HG02870 (cell line): ENCODE measurements around the gene GPR152.
A peak's percentile ranks its signal among the peaks of the same experiment; 100 is the strongest.
"Not testable (repeated sequence)": the region's sequence is repeated elsewhere in the genome, so short reads cannot be mapped to it uniquely, and the experiment has no call there.

ENCODE experiments used
- ATAC-seq: cut with Tn5 transposase; IDR thresholded peaks from one replicate; pipeline ENCODE4 v1.9.1; 2021; ENCODE audit warnings: mild to moderate bottlenecking, moderate library complexity; ENCODE audit not compliant: unreplicated experiment

Gene GPR152

DNA sequence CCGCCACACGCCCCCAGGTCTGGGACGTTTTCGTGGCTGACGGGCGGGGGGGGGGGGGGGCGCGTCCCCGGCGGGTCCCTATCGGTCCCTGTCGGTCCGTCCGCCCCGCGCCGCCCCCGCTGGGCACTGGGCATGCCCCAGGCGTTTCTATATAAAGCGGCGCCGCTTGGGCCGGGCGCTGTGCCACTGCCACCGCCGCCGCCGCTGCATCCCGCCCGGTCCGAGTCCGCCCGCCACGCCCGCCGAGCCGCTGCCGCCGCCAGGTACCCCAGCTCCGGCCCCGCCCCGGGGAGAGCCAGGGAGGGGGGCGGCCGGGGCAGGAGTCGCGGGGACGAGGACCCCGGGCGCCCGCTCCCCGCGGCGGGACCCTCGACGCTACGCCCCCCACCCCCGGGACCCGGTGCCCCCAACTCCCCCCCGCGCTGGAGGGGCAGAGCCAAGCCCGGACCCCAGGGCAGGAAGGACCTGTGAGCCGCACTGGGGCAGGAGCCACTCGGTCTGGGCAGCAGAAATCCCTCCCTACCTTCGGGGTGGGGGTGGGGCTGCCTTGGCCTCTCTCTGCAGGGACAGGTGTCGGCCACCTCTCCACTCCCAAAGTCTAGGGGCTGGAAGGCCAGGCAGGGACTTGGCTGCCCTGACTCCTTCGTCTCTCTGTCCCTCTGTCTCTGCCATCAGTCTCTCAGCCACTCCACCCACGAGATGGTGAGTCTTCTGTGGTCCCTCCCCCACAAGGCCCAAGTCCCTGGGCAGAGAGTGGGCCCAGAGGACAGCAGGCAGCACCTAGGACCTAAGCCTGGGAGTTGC, 36.8 kb downstream of the GPR152 start, which contains the start of gene CARNS1:
TSS of gene CARNS1 (plus strand) at position 178 of the 804 bp plus-strand sequence. CDS start at position 700, 522 bp downstream.
- ATAC-seq = no peak

DNA sequence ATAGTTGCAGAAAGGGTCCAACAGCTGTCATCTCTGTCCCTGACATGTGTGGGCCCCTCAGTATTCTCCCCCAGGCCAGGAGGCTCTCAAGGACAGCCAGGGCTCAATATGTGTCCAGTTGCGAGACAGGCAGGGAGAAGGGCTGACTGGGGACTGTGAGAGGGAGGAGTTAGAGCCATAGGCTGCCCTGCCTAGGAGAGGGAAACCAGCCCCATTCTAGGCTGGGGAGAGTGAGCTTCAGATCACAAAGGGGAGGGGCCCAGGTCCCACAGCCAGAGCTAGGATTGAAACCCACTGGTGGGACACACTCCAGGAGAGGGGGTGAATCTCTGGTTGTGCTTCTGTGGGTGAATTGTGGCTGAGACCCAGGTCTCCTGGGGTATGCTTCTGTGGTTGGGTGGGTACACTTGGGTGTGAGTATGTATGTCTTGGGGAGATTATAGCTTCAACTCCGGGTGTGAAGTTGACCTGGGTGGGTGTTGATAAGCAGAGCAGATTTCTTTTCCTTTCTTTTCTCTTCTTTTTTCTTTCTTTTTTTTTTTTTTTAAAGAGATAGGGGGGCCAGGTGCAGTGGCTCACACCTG, 39.2 kb downstream of the GPR152 start:
- no peak for ATAC-seq

DNA sequence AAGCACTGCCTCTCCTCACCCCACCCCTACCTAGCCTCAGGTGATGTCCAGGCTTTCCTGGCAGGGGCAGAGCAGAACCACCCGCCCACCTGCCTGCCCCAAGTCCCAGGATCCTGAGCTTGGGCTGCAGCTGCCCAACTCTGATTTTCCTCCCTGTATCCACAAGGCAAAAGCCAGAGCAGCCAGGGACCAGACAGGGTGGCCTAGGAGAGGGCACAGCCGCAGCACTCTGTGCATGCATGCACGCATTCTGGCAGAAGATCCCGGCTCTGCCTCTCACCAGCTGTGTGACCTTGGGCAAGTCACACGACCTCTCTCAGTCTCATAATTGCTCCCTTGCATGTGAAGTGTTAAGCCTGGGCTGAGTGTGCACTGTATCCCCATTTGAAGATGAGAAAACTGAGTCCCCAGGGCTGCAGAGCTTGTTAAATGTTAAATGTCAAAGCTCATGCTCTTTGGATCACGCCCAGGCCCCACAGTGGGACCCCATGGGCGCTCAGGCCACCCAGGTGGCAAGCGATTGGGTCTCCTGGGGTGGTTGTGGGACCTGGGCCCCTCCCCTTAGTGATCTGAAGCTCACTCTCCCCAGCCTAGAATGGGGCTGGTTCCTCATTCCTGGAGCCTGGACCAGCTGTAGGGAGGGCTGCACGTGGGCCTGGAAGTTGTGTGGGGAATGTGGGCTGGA, 39.9 kb downstream of the GPR152 start:
- no peak for ATAC-seq

DNA sequence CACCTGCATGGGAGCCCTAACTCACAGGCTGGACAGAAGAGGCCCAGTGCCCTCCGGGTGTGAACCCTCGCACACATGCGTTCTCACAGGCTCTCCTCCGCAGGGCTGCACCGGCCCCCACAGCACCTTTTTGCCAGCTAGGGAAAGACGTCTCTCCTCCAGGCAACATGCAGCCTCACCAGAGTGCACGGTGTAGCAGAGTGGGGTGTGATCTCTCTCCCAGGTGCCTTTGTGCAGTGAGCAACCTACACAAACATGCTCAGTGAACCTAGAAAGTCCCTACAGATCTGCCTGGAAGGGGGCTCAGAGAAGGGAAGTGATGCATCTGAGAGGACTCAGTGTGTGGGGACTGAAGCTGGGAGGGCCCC, 40.8 kb downstream of the GPR152 start:
- ATAC-seq = no peak

DNA sequence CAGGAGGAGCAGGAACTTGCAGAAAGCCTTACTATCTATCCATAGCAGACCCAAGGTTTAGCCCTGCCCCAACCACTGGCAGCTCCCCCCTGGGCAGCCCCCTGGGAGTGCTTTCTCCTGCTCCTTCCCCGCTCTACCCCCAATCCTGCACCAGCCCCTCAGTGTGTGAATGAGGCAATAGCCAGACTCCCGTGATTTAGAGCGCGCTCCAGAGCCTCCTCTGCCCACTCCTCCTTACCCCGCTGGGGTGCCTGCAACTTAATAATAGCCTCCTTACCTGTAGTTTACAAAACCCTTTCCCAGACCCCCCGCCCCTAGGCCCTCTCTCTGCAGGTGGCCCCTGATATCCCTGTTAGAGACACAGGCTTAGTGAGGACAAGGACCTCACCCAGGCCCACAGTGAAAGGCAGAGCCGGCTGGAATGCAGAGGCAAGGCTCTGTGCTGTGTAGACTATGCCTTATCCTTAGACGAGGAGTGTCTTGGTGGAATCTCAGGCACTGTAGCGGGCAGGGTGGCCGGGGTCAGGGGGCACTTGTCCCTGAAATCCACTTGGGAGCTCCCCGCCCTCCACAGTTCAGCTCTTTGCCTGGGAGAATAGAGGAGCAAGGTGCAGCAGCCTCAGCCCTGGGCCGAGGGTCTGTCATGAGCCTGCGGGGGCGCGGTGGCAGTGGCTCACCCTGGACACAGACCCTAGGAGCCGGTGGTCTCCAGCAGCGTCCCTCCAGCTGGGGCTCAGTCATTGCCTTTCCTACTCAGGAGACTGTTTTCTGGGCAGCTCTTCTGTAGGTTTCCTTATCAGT, 41.3 kb downstream of the GPR152 start:
- ATAC-seq = no peak

DNA sequence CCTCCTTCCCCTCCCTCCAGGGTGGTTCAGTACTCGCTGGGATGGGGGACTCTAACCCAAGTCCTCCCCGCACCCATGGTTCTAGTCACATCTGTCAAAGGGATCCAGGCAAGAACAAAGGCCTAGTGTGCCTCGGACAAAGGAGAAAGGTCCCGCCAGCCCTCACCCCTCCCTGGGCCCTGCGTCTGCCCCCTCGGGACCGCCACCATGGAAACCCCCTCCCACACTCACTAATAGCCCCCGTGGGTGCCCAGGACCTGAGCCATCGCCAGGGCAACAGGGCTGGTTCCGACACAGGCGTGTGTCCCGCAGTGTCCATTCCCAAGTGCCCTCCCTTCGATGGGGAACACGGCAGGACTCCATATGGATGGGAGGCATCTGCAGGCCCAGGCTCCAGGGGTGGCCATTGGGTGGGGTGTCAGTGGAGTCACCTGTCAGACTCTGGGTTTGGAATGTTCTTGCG, 42.1 kb downstream of the GPR152 start:
- ATAC-seq = no peak

DNA sequence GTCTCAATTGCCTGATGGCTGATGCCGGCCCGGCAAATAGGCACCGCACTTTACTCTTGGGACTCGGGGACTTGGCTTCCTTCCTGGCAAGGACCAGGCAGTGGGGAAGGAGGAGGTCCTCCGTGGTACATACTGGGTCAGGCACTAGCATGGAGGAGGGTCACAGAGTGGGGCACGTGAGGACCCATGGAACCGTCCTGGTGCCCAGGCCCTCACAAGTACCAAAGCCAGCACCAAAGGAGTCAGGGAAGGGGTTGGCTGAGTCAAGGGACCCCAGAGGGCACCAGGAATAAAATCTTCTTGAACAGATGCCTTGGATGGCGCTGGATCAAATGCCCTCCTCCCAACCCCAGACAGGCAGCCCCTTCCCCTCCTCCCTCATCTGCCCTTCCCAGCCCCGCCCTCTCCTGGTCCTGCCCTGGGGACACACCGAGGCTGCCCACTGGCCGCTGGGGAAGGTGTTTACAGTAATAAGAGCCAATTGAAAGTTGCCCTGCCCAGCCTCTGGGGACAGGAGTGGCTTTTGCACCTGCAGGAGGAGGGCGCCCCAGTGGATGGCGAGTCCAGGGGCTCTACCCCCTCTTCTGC, 42.7 kb downstream of the GPR152 start:
- no peak for ATAC-seq

DNA sequence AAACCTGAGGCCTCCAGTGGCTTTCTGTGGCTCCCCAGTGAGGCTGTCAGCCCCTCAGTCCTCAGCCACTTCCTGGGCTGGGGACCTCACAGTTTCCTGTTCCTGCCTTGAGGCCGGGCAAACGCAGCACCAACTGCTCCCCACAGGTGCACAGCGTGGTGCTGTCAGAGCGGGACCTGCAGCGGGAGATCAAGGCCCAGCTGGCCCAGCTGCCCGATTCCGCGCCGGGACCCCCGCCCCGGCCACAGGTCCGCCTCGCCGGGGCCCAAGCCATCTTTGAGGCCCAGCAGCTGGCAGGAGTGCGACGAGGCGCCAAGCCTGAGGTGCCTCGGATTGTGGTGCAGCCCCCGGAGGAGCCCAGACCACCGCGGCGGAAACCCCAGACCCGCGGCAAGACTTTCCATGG, 43.3 kb downstream of the GPR152 start:
- peak; percentile 37 for ATAC-seq

DNA sequence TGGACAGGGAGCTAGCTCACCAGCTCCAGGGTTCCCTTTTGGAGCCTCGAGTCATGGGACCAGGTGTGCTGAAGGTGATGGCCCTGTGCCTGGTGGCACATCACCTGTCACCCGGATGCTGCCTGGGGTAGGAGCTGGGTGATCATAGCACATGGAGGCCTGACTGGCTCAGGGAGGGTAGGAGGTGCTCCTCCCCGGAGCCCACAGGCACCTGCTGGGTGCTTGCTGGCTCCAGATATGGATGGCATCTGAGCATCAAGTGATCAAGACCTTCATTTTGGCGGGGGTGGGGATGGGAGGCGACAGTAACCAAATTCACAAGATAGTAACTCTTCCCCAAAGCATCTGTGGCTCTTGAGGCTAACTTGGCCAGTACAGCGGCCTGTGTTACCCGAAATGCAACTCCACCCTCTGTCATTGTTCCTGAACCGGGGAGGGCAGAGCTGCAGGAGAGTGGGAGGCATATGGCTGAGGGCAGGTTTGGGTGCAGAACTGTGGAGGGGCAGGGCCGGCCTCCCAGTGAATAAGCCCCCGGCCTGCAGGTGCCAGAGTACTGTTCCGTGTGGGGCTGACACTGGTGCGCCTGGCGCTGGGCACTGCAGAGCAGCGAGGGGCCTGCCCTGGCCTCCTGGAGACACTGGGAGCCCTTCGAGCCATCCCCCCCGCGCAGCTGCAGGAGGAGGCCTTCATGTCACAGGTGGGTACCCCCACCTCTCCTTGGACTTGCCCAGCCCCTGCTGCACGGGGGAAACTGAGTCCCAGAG, 43.9 kb downstream of the GPR152 start:
- no peak for ATAC-seq

DNA sequence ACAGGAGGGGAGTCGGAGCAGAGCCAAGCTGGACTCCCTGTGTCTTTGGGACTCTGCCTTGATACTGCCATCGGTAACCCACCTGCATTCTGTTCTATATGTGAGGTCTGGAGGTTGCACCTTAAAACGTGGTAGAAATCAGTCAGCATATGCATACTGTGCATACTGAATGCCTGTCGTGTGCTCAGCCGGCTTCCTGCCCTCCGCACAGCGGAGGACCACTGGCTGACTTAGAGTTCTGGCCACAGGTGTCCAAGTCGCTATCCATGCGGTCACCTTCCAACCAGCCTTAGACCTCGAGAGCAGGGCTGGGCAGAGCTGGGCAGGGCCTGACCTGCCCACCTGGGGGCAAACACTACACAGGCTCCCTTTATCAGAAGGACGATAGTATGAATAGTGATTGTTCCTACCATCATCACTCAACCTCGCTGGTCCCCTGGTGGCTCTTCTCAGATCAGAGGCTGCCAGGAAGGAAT, 44.8 kb downstream of the GPR152 start:
- ATAC-seq = no peak

DNA sequence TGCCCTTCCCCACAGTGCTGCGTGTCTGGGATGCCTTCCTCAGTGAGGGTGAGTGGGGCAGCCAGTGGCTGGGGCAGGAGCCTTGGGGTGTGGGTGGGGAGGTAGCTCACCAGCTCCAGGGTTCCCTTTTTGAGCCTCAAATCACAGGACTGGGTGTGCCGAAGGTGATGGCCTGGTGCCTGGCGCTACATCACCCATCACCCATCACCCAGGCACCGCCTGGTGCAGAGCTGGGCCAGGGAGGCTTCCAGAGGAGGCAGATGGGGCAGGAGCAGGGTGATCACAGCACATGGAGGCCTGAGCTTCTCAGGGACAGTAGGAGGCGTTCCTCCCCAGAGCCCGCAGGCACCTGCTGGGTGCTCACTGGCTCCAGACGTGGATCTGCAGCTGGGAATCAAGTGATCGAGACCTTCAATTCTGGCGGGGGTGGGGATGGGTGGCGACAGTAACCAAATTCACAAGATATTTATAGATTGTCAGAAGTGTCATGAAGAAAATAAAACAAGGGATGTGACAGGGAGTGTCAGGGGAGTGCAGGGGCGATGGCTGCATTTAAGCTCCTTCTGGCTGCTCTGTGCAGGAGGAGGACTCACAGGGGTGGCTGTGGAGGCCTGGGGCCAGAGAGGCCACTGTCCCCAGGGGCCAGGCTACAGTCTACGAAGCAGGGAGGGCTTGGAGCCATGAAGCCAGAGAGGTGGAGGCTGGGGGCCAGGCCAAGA, 45.4 kb downstream of the GPR152 start:
- no peak for ATAC-seq

DNA sequence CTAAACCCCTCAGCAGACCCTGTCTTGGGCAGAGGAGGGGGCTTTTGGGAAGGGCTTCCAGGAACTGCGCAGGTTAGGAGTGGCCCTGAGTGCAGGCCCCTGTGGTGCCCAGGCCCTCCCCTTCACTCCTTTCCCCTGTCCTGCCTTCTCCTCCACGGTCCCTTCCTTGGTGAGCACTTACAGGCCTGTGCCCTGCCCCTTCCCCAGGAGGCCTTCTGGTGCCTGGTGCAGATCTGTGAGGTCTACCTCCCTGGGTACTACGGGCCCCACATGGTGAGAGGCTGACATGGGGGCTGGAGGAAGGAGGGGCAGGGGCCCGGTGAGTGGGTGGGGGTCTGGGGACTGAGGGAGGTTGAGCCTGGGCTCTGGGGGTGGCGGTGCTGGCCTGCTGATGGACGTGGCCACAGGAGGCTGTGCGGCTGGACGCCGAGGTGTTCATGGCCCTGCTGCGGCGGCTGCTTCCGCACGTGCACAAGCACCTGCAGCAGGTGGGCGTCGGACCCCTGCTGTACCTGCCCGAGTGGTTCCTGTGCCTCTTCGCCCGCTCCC, 46.0 kb downstream of the GPR152 start:
- no peak for ATAC-seq

DNA sequence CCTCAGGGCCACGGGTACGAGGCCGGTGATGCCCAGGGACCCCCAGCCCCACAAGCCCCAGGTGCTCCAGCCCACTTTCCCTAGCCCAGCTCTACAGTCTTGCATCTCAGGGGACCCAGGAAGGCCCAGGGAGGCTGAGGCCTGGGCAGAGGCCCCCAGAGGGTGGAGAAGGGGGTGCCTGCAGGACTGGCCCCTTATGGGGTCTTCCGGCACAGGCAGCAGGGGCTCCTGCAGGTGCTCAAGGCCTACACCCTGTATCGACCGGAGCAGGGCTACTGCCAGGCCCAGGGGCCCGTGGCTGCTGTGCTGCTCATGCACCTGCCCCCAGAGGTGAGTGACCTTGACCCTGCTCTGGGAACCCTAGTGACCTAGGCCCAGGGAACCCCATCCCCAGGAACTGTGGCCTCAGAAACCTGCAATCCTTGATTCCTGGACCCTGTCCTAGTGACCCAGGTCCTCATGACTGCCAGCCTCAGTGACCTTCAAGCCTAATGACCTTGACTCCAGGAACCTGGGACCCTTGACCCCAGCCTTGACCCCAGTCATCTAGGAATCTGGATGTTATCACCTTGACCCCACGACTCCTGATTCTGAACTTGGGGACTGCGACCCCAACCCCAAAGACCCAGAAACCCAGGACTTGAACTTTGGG, 46.7 kb downstream of the GPR152 start:
- ATAC-seq = no peak

DNA sequence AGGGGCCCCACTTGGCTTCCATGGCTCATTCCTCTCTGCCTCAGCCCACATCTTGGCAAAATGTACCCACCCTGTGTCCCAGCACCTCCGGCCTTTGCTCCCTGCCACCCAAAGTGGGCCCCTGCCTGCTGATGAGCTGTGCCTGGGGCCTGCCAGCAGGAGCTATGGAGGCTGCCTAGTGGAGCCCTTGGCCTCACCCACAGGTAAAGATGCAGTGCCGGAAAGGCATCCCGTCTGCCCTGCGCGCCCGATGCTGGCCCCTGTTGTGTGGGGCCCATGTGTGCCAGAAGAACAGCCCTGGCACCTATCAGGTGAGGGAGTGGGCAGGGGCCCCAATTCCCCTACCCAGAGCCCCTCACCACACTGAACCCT, 47.3 kb downstream of the GPR152 start:
- no peak for ATAC-seq

DNA sequence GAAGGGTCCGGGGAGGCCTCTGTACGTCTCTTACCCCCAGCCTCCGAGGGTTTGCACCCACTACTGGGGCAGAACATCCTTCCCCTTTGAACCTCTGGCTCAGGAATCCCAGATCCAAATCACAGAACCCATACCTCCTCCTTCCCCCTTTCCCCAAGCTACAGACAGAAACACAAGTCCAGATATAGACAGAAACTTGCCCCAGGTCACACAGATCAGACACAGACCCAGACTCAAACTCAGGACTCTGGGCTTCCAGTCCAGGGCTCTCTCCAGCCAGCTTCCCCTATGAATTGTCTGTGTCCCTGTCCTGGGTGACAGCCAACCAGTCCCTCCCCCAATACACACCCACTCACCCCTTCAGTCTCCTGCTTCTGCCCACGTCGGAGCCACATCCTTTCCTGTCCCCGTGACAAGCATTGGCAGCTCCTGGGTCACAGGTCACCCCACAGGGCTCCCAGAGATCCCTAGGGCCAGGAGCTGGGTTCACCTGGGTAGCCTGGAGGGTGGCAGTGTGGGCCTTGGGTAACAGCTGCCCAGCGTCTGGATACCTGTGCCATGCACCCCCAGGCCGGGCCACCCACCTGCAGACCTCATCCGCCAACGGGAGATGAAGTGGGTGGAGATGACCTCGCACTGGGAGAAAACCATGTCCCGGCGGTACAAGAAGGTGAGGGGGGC, 47.9 kb downstream of the GPR152 start:
- no peak for ATAC-seq

DNA sequence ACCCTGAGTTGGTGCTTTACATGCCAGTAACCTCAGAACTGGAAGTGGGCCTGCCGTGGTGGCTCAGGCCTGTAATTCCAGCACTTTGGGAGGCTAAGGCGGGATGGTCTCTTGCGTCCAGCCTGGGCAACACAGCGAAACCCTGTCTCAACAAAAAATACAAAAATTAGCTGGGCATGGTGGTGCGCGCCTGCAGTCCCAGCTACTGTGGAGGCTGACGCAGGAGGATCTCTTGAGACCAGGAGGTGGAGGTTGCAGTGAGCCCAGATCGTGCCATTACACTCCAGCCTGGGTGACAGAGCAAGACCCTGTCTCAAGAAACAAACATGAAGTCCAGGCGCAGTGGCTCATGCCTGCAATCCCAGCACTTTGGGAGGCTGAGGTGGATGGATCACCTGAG, 49.4 kb downstream of the GPR152 start:
- ATAC-seq = not testable (repeated sequence)

DNA sequence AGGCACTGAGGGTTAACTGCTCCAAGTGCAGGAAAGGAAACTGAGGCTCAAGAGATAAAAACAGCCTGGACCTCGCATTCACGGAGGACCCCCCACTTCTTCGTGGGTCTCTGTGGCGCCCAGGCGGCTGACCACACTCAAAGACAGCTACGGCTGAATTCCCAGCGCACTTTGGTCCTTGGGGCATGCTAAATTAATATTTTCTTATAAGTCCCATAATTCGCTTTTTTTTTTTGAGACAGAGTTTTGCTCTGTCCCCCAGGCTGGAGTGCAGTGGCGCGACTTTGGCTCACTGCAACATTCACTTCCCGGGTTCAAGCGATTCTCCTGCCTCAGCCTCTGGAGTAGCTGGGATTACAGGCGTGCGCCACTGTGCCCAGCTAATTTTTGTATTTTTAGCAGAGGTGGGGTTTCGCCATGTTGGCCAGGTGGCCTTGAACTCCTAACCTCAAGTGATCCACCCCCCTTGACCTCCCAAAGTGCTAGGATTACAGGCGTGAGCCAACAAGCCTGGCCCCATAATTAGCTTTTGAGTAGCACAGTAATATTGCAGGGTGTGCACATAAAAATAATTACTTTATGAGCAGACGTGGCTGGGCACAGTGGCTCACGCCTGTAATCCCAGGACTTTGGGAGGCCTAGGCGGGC, 50.2 kb downstream of the GPR152 start:
- not testable (repeated sequence) for ATAC-seq
